Colon (tissue), 2 donors: Measurements from ENCODE around the gene THEM5.

Experiments used
- FAIRE-seq: peaks from 2 replicates; lab custom pipeline; 2012; peaks lifted over from hg19 to GRCh38; lab: Jason Lieb, UNC
- donor health status: control.
- donor health status: control.

The THEM5 gene

DNA sequence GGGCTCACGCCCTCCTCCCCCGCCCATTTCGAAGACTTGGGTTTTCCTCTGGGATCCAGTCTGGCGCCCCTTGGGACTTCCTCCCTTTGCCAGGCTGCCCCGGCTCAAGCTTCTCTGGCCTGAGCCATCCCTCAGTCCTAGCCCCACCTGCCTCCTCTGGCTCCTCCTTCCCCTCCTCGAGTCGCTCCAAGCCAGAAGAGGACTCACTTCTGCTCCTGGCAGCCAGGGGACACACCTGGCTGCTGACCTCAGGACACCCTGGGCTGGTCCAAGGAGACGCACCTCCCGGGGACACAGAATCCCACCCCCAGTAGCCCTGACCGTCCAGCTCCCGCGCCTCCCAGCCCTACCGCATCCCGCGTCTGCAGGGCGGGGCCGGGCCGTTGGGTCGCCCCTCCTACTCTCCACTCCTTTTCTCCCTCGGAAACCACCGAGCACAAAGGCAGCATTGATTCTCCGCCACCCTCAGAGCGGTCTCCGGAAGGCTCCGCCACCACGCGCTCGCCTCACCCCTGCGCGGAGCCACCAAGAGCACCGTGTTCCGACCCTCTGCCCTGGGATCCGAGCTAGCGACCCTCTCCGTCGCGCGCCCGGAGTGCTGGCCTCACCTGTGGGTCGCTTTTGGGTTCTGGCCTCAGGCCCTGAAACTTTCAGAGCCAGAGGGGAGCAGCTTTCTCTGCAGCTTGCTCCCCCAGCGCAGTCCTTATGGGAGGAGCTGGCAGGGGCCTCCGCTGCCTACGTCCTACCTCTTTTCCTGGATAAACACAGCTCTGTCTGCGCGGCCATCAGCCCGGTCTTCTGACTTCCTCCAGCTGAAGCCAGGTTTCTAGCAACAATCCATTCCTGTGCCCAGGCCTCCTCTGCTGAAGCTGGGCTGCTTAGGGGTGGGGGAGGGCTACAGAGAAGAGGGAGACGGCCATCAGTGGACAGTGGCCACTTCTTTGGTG, 13.8 kb downstream of the THEM5 start, which contains the start of gene C2CD4D:
TSS of gene C2CD4D (minus strand) at position 364 of the 947 bp plus-strand sequence. CDS start 831 bp downstream, outside the sequence.
- FAIRE-seq, result no peak

DNA sequence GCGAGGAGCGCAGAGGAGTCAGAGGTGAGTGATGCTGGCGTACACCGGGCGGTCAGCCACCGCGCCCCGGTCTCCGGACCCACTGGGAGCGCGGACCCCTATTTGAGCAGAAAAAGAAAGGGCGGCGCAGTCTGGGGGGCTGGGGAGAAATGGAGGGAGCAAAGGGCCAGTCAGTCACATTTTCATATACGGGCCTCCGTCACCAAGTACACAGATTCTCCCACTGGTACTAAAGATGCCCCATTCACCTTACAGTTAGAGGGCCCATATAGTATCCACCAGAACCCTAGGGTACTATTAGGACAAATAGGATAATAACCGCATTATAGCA, 14.5 kb downstream of the THEM5 start:
- FAIRE-seq, result no peak

DNA sequence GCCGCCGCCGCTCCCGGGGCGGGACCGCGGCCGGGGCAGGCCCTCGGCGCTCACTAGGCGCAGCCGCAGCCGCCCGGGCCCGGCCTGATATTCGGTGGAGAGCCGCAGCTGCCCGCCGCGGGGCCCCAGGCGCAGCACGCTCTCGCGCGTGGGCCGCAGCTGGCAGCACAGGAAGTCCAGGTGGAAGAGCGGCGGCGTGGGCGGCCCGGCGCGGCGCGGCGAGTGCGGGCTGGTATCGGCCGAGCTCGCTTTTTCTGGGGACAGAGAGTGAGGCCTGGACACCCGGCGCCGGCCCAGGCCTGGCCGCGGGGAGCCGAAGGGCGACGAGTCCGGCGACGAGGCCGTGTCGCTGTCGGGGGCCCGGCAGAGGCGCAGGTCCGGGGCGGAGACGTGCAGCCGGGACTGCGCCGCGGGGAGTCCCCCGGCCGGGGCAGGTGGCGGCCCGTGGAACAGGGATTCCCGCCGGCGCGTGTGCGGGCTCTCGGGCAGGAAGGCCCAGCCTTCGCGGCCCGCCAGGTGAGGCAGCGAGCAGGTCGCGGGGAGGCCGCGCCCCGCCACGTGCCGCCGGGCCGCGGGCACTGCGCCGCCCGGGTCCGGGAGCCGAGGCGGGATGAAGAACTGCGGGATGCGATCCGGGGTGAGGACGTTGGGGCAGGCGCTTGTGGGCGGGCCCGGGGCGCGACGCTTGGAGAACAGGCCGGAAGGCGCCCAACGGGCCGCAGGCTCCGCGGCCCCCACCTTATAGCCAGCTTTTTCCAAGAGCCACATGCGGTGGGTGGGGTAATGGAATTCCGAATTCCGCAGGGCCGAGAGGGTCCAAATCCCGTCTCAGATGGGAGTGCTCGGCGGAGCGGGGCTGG, 15.1 kb downstream of the THEM5 start:
- no peak for FAIRE-seq

DNA sequence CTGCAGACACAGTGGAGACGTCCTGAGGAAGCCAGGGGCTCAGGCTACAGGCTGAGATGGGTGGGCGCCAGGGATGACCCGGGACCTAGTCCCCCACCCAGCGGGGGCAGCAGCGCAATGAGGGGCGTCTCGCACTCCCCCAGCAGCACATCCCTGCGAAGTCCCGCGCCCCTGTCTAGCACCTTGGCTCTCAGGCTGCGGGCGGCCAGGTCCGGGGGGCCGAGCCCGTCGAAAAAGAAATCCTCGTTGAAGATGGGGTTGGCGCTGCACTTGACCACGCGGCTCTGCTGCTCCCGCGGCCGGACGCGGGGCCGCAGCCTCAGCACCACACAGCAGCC, 15.7 kb downstream of the THEM5 start:
- FAIRE-seq, result no peak

DNA sequence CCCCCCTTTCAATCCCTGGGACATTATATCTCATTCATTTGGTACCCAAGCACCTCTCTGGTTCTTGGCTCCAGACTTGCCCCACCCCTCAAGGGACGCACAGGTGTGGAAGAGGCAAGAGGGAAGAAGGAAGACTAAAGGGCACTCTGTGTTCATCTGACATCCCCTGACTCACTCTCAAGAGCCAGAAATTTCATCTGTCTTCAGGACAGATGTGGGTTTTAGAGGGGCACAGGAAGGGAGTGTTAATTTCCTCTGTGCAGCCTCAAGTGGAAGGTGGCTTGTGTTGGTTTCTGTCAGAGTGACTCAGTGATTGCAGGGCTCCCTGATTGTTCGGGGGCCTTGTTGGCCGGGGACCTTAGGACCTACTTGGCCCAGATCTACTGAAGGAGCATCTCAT, 16.3 kb downstream of the THEM5 start:
- no peak for FAIRE-seq

DNA sequence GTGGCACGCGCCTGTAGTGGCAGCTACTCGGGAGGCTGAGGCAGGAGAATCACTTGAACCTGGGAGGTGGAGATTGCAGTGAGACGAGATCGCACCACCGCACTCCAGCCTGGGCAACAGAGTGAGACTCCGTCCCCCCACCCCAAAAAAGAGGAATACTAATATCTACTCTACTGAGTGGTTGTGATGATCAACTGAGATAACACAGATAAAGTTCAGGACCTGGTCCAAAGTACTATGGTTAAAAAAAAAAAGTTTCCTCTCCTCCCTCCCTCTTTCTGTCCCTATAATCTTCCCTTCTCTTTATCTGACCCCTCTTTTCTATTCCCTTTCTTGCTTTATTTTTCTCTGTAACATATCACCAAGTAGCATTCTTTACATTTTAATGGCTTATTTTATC, 17.9 kb downstream of the THEM5 start:
- FAIRE-seq, result no peak

DNA sequence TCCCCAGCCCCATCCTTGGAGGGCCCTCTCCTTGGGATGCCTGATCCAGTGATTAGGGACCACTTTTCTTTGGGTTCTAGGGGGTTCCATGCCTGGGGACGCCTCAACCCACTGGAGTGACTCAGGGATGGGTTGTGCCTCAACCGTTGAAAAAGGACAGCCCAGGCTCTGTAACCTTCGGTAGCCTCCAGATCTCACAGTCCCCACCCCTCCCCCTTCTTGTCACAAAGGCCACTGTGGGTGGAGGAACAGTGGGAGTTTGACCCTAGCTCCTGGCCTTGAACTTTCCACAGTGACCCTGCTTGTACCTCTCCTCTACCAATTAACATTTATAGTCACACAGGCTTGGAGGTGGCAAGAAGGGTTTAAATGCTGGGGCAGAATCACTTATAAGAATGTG, 19.3 kb downstream of the THEM5 start:
- no peak for FAIRE-seq

DNA sequence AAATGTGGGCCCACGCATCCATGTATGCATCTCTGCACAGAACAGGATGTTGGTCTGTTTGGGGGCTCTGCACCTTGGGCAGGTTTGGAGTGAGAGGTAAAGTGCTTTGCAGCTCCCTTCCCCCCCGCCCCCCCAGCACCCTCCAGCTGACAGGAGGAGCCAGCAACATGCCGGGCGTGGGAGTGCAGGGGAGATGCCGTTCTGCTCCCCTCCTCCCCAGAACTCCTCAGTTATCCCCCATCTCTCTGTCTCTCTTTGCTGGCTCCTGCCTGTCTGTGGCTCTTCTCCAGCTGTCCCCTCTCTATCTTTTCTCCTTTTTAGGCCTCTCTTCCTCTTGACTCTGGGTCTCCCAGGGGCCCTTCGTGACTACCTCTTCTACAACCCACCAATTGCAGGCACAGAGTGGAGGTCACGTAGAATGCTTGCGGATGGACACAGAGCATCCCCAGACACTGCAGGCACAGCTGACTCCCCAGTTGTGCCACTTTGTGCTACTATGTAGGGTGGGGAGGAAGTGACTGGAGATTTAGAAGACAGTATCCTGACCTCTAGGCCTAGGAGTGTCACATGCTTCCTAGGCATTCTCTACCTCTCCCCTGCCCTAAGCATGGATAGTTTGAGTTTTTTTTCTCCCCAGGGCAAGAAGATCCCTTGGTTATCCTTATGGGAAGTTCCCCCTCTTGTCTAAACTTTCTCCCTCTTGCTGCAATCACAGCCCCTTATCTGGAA, 20.2 kb downstream of the THEM5 start:
- FAIRE-seq, result no peak

DNA sequence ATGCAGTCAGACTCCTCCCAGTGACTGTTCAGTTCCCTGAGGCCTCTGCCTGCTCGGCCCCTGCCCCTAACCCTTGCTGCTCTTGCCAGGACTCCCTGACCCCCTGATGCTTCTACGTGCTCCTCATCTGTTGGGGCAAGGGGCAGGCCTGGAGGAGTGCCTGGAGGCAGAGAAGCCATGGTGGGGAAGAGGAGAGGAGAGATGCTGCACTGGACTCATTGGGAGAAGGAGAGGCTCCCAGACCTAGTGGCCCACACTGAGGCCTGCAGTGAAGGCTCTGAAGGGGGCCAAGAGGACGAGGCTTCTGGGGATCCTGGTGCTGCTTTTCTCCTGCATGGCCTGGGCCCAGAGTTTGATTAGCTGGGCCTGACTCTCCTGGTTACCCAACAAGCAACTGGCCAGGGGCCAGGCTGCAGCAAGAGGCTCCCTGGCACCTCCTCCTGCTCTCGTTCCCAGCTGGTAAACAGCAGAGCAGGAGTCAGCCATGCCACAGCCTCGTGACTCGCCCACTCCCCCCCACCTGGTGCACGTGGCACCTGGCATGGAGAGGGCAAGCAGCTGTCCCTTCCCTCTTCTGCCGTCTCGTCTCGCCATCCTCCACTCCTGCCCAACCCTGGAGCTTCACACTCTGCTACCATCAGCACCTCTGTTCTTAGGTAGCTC, 21.1 kb downstream of the THEM5 start:
- FAIRE-seq, result no peak

DNA sequence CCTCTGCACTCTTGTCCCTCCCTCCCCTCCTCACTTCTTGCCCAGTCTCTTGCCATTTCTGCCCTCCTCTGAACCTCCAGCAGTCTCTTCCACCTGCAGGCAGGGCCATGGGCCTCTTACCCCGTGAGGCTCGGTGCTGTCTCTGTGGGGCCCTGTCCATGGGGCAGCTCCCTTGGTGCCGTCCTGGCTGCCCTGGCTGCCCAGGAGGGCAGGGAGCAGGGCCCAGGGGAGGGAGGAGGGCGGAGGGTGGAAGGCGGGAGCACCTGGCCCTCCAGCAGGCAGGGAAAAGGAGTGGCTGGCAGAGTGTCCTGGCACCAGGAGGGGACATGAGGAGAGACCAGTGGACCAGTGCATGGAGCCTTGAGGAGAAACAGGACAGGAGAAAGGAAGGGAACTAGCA, 21.9 kb downstream of the THEM5 start, which contains the start of gene RORC:
TSS of gene RORC (minus strand) at position 198 of the 400 bp plus-strand sequence. CDS start at position 160, 38 bp downstream.
- no peak for FAIRE-seq

DNA sequence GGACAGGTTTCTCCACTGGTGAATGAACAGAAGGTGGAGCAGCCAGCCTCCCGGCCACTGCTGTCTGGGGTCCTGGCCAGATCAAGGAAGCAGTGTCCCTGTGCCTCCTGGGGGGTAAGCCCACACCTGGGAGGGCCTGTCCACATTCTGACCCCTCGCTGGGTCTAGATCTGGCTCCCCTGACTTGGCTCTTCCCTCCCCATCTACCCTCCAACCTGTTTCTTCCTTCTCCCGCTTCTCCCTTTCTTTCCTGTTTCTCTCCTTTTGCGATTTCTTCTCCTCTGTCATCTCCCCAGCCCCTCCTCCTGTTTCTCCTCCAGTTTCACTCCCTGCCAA, 22.3 kb downstream of the THEM5 start:
- FAIRE-seq, result no peak

DNA sequence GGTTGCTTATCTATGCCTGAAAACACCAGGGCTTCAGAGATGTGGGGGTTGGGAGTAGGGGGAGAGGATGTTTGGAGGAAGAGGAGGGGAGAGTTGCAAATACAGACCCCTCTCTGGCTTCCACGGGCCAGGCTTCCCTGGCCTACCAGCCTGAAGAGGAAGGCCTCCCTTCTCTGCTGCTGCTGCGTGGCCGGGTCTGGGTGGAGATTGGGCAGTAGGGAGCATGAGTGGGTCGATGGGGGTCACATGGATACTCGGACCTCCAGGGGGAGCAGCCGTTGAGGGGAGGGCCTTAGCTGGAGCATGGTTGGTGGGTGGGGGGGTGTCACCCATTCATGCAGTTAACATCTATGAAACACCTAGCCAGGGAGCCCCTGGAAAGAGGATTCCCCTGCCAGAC, 23.5 kb downstream of the THEM5 start:
- FAIRE-seq, result no peak

DNA sequence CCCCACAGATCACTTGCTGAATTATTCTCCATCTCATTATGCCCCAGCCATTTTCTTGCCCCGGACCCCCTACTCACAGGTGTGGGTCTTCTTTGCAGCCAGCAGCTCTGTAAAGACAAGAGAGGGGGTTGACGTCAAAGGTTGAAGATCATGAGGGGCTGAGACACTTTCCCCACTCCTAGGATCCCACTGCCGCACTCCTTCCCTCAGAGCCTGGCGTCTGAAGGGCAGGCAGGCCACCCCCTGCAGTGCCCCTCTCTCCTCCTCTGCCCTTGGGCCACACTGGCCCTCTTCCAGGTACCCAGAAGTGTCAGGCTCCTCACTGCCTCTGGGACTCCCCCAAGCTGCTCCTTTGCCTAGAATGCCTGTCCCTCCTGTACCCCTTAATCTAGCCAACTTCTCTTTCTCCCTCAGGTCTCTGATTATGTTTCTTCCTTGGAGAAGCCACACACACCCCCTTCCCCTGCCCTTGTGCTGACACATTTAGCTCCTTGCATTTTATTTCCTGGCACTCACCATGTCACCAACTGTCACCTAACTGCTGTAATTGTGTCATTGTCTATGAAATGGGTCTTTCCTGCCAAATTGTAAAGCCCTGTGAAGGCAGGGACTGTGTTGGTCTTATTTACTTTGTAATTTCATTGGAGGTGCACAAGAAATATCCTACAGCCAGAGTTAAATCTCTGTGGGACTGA, 24.0 kb downstream of the THEM5 start:
- no peak for FAIRE-seq

DNA sequence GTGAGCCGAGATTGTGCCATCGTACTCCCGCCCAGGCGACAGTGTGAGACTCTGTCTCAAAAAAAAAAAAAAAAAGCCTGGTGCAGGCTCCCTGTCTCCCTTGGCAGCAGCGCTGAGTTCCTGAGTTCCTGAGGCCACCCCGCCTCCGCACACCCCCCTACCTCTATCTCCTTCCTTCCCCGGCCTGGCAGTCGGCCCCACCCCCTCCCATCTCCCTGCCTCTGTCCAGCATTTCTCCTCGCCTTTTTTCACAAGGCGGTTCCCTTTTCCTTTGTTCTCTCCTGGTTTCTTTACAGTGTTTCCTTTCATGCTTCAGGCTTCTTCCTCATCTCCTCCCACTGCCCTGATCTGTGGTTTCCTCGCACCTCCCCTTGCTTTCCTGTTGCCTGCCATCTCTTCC, 24.6 kb downstream of the THEM5 start:
- FAIRE-seq, result no peak

DNA sequence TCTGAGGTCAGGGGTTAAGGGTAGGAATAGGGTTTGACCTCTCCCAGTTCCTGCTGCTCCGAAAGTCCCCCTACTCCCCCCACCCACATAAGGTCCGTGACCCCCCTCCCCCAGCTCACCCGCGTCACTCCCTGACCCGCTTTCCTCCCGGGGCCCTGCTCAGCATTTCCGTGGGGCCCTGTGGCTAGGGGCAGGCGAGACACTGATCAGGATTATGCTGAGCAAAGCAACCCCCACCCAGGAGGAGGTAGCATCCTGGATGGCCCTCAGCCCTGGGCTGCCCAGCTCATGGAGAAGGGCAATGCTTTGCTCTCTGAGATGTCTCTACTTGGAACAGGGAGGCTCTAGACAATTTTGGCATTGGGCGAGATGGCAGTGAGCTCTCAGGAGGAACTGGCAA, 25.7 kb downstream of the THEM5 start:
- no peak for FAIRE-seq

DNA sequence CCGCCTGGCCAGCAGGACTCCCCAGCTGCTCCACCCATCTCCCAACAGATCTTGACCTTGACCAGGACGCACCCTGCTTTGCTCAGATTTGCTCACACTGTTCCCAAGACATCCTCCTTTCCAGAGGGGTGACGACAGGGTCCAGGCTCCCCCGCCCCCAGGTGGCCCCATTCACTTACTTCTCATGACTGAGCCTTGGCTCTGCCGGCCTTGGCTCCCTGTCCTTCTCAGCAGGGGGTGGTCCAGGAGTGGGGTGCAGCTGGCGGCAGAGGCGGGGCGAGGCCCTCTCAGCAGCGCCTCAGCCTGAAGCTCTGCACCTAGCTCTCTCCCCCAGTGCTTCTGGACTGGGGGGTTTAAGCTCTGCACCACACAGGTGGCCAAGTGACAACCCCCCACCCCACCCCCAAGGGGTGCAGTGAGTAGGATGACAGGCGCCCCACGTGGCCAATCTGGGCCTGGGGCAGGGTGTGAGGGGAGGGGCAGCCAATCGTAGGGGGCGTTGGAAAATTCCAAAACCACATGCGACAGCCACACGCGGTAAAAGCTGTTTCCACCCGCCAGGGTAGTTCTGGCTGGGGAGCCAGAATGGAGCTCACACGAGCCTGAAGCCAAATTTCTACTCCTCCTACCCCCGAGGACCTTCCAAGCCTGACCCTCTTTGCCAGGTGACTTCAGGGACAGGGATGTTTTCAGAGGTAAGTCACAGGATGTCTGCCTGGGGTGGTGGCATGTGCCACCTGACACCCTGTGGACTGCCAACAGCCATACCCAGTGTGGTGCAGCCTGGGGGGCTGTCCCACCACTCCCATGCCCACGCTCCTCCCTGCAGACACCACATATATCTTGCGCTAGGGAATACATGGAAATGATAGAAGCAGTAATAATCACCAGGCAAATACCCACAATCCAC, 27.5 kb downstream of the THEM5 start:
- no peak for FAIRE-seq

DNA sequence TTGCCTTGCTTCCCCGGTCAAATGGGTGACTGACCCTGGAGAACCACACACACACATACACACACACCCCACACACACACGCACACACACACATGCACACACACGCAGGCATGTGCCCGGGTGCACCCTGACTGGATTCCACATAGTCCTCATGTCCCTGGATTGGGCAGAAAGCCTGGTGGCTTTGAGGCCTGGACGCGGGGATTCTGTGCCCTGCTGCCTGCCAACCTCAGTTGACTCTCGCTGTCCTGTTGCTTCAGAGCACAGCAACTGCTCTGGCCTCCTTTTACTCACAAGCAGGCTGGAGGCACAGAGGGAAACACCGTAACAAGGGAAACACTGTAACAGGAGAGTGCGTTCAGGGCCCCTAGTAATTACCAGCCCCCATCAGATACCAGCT, 28.3 kb downstream of the THEM5 start:
- FAIRE-seq, result no peak

DNA sequence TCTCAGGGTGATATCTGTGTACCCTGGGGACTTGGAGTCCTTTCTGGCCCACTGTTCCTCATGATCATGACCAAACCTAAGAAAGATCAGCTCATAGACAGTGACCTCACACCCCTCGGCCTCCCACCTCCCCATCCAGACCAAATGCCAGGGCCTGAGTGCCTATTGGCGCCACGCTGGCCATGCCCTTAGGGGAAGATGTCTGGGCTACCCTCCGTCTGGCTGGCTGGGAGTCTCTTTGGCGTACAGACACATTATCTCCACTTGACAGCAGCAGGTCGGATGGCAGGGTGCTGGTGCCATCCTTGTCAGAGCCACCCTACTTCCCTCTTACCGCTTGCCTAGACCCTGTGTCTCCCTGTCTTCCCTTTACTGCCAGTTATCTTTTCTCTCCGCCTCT, 30.3 kb downstream of the THEM5 start:
- FAIRE-seq, result no peak

DNA sequence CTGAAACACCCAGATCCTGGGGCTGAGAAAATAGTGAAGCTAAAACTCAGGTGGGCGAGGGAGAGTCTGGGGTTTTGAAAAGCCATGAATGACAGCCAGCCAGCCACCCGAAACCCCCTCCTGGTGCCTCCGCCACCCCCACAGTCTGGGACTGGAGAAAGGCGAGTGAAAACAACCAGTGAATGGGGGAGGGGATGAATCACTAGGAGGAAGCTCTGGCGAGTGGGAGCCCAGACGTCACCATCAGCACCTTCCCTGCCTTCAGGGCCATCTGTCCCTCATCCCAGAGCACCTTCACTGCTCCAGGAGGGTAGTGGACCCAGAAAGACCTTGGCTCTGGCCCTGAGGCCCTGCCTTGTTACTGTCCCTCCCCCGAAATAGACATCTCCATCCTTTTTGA, 31.1 kb downstream of the THEM5 start:
- FAIRE-seq, result no peak

DNA sequence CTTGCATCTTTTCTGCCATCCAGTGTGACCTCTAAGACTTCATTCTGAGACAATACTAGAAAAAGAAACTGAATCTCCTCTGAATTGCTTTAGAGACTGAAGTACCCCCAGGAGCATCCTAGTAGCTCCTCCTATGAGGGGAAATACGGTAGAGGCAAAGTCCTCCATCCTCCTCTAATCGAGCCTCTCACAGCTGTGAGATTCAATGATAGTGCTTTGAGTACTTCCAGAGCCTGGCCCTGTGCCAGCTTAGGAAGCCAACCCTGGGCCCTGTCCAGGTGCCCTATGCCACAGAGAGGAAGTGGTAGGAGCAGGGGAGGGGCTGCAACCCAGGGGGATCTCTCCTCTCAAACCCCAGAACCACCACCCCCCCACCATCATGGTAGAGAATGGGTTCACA, 32.6 kb downstream of the THEM5 start:
- no peak for FAIRE-seq
